Peyer's patch (tissue), 4 donors: ENCODE data around the gene NBDY. TPM values are rescaled to one million over a fixed set of nuclear protein-coding genes. Genes with fewer than 3 reads are reported as not detected.
"Not testable (repeated sequence)": the region's sequence is repeated elsewhere in the genome, so short reads cannot be mapped to it uniquely, and the experiment has no call there.

Source experiments
- DNase-seq, 3 donors: peaks; one replicate each; pipeline ENCODE4 v3.0.0-alpha.2; 2017 to 2019
- H3K27ac ChIP-seq, 4 donors: fragments of 200-600 bp; sonication (generic); one replicate each; pipeline ENCODE4 v1.5.1; 2016 to 2019
- H3K27me3 ChIP-seq, 2 donors: fragments of 200-600 bp; sonication (generic); one replicate each; pipeline ENCODE4 v1.5.1; 2019
- H3K36me3 ChIP-seq, 3 donors: fragments of 200-600 bp; sonication (generic); one replicate each; pipeline ENCODE4 v1.5.1; 2016 to 2019
- H3K4me1 ChIP-seq, 4 donors: fragments of 200-600 bp; sonication (generic); one replicate each; pipeline ENCODE4 v1.5.1; 2016 to 2019
- H3K4me3 ChIP-seq, 4 donors: fragments of 200-600 bp; sonication (generic); 1 replicate in 3 of 4; 2 replicates in 1 of 4; pipeline ENCODE4 v1.5.1; 2016 to 2019; ENCODE audit warnings: mild to moderate bottlenecking in 1 of 4
- H3K9me3 ChIP-seq, 4 donors: fragments of 200-600 bp; sonication (generic); one replicate each; pipeline ENCODE4 v1.5.1; 2016 to 2019; ENCODE audit warnings: mild to moderate bottlenecking in 1 of 4
- POLR2A ChIP-seq, 2 donors: fragments of 450-650 bp; IDR thresholded peaks; one replicate each; pipeline ENCODE4 v1.5.1; 2017; ENCODE audit warnings: antibody characterized with exemption in 2 of 2, mild to moderate bottlenecking in 2 of 2, moderate library complexity in 2 of 2
- total RNA-seq, 4 donors: library from RNA; depleted of rRNA; stranded (reverse); fragments of >200 nt; gene quantifications; one replicate each; pipeline ENCODE4 v1.1.0, GENCODE V29; 2016
- TF ChIP-seq, protein P1 (sequence below), 6 experiments: fragments of 450-650 bp in 4 of 6; fragments of 200-600 bp in 2 of 6; sonication (generic) in 1 of 6; IDR thresholded peaks; one replicate each; pipeline ENCODE4 v1.5.1; 2017 to 2019; ENCODE audit warnings: antibody characterized with exemption in 6 of 6, mild to moderate bottlenecking in 3 of 6, moderate library complexity in 1 of 6

The NBDY gene
- total RNA-seq, 4 donors from 2014 or later = 9.1 to 14.0 (median 12.7) TPM

DNA sequence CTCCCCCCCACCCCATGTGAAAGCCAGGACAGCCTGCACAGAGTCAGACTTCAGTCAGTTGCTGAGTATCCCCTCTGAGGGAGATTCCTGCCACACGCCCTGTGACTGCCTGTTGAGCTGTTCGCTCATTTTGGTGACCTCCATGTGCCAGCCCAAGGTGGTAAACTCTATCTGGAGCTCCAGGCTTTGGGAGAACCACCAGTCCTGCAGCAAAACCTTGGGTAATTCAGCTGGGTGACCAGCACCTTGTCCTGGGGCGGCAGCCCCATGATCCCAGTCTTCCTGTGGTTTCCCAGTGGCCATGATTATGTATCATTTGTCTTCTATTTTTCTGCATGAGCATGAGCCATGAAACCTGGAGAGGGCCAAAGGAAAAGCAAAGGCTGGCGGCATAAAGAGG, 73.4 kb downstream of the NBDY start:
- TF ChIP-seq, protein P1, sequence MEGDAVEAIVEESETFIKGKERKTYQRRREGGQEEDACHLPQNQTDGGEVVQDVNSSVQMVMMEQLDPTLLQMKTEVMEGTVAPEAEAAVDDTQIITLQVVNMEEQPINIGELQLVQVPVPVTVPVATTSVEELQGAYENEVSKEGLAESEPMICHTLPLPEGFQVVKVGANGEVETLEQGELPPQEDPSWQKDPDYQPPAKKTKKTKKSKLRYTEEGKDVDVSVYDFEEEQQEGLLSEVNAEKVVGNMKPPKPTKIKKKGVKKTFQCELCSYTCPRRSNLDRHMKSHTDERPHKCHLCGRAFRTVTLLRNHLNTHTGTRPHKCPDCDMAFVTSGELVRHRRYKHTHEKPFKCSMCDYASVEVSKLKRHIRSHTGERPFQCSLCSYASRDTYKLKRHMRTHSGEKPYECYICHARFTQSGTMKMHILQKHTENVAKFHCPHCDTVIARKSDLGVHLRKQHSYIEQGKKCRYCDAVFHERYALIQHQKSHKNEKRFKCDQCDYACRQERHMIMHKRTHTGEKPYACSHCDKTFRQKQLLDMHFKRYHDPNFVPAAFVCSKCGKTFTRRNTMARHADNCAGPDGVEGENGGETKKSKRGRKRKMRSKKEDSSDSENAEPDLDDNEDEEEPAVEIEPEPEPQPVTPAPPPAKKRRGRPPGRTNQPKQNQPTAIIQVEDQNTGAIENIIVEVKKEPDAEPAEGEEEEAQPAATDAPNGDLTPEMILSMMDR (IDR thresholded peaks at IDR 0.05) = no peak
- TF ChIP-seq POLR2A (IDR thresholded peaks at IDR 0.05) = no peak
- H3K4me1 ChIP-seq = no peaks in the 10 kb centered on the region
- no peak overlapping the region for H3K27ac ChIP-seq
- H3K27me3 ChIP-seq = no peaks in the 10 kb centered on the region
- H3K4me3 ChIP-seq = peak overlapping the region in 1 of 4 donors; percentile 60
- no peak for DNase-seq
- no peaks in the 10 kb centered on the region for H3K36me3 ChIP-seq
- no peaks in the 10 kb centered on the region for H3K9me3 ChIP-seq

DNA sequence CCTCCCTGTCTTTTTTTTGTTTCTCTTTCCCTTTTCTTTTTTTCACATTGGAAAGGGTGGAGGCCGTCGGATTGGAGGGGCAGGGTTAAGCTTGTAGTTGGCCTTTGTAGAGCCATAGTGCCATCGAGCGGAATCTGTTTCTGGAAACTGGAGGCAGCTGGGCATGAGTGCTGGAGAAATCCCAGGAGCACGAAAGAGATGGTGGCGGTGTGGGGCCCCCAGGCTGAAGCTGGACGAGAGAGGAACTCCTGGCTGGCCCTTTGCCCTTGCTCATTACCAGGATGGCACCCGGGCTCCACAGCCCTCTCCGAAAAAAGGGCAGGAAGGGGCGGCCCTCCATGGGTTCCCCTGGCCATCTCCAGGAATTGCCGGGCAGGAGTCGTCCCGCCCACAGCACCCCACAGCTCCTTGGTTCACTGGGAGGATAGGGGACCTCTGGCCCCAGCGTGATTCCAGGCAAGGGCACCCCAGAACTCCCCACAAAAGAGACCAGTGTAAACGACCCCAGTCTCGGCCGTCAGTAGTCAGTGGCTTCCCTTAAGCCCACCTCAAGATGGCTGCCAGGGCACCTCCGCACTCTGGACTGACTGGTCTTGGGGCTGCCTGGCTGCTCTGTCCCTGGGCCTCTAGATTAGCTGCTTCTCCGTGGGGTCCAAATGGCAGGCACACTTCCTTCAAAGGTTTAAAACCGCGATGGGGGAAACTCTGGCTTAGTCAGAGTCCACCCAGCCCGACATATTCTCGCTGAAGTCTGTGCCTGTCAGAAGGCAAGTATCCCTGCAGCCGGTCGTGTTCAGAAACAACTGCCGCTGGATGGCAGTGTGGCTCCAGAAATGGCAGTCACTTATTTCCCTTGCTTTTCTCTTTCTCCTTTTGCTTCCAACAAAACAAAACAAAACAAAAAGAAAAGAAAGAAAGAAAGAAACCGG, 74.1 kb downstream of the NBDY start:
- Histone ChIP-seq H3K4me1 (no peaks in the 10 kb centered on the region), H3K27ac (peak overlapping the region in 2 of 4 donors; percentile 50 to 66), H3K4me3 (peak overlapping the region in 2 of 4 donors; percentile 50 to 60), H3K27me3 (no peaks in the 10 kb centered on the region), H3K9me3 (no peaks in the 10 kb centered on the region), H3K36me3 (no peaks in the 10 kb centered on the region)
- peak; percentile 40 to 88 (median 71) for DNase-seq
- TF ChIP-seq, protein P1 (IDR thresholded peaks at IDR 0.05) = peak in 4 of 6 experiments; percentile 5 to 66 (median 14)
- TF ChIP-seq POLR2A (IDR thresholded peaks at IDR 0.05) = no peak

DNA sequence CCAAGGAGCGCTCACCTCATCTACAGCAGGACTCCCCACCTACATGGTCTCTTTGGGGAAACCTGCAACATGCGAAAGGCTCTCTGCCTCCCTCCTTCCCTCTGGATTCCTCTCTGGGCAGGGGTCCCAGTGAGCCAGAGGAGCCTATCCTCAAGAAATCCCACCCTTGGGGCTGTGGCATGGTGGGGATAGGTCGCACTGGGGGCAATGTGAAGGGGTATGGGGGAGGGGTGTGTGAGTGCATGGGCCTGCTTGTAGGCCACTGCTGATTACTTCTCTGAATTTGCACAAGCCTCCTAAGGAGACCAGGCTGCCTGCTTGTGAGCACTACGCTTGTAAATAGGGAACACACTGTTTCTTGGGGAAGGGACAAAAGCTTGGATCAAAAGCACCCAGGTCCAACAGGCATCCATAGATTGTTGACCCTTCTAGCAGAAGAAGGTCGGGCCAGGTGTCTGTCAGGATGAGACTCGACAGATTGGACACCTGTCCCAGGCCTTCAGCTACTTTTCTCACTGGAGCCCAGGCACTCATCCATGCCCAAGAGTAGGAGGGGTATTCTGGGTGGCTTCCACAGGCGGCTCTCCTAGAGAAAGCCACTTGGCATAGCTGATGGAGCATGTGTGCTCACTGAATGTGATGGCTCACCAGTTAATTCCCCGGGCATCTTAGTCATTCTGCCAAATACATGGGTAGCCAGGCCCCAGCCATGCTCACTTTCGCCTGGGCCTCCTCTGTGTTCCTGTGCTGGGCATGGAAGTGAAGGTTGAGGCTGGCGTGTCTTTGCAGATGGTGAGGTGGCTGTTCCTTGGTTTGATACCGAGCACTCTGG, 75.0 kb downstream of the NBDY start:
- H3K4me3 ChIP-seq = no peak overlapping the region
- no peaks in the 10 kb centered on the region for H3K36me3 ChIP-seq
- DNase-seq = peak in 1 of 3 donors; percentile 2
- H3K27me3 ChIP-seq = no peaks in the 10 kb centered on the region
- TF ChIP-seq, protein P1 (IDR thresholded peaks at IDR 0.05) = no peak
- TF ChIP-seq POLR2A (IDR thresholded peaks at IDR 0.05) = no peak
- peak overlapping the region in 1 of 4 donors; percentile 66 for H3K27ac ChIP-seq
- no peaks in the 10 kb centered on the region for H3K4me1 ChIP-seq
- no peaks in the 10 kb centered on the region for H3K9me3 ChIP-seq

DNA sequence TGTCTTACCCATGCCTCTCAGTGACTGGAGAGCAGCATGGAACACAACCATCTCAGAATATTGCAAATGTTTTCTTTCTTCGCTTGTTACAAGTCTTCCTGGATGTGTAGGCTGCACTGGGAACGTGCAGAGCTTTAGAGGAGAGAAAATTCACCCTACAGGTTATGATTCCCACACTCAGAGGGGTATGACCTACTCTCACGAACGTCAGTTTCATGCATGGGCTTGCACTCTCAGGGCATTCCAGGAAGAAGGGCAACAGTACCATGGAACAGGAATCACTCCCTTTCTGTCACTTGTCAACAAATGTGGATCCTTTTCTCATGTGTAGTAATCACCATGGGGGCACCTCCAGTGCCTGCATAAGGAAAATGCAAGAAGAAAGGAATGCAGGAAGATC, 75.8 kb downstream of the NBDY start:
- TF ChIP-seq, protein P1 (IDR thresholded peaks at IDR 0.05) = no peak
- no peak for TF ChIP-seq POLR2A (IDR thresholded peaks at IDR 0.05)
- no peak overlapping the region for H3K27ac ChIP-seq
- no peaks in the 10 kb centered on the region for H3K9me3 ChIP-seq
- H3K27me3 ChIP-seq = no peaks in the 10 kb centered on the region
- no peak overlapping the region for H3K4me3 ChIP-seq
- H3K4me1 ChIP-seq = no peaks in the 10 kb centered on the region
- H3K36me3 ChIP-seq = no peaks in the 10 kb centered on the region
- DNase-seq = peak in 1 of 3 donors; percentile 2

DNA sequence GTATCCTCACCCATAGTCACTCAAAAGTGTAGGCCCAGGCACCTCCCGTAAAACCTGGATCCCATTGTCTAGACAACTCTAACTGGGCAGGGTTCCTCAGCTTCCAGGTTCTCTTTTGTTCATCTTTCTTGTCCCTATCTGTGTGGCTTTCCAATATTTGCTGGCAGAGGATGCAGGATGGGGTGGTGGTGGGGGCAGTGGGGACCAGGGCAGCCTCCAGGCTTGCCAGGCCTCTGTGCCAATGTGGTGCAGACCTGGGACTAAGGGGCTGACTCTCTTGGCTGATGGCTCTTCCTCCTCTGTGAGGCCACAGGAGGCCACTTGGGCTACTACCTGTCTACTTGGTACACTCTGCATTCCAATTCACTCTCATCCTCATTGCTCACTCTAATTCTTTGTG, 76.4 kb downstream of the NBDY start:
- Histone ChIP-seq H3K4me1 (no peaks in the 10 kb centered on the region), H3K27ac (no peak overlapping the region), H3K4me3 (no peak overlapping the region), H3K9me3 (no peaks in the 10 kb centered on the region), H3K27me3 (no peaks in the 10 kb centered on the region), H3K36me3 (no peaks in the 10 kb centered on the region)
- peak in 1 of 3 donors; percentile 2 for DNase-seq
- no peak for TF ChIP-seq POLR2A (IDR thresholded peaks at IDR 0.05)
- TF ChIP-seq, protein P1 (IDR thresholded peaks at IDR 0.05) = no peak

DNA sequence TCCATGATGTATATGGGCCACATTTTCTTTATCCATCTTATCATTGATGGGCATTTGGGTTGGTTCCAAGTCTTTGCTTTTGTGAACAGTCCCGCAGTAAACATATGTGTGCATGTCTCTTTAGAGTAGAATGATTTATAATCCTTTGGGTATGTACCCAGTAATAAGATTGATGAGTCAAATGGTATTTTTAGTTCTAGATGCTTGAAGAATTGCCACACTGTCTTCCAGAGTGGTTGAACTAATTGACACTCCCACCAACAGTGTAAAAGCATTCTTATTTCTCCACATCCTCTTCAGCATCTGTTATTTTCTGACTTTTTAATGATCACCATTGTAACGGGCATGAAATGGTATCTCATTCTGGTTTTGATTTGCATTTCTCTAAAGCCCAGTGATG, 77.1 kb downstream of the NBDY start:
- not testable (repeated sequence) for H3K27ac ChIP-seq, H3K9me3 ChIP-seq, H3K27me3 ChIP-seq, H3K4me1 ChIP-seq, H3K36me3 ChIP-seq, DNase-seq, H3K4me3 ChIP-seq
